Anterior cingulate cortex (tissue), 58 donors: ENCODE data around the gene COPG1.
"Not testable (repeated sequence)": the region's sequence is repeated elsewhere in the genome, so short reads cannot be mapped to it uniquely, and the experiment has no call there.

Experiments
- DNase-seq, 58 donors: peaks; one replicate each; lab custom pipeline; 2025; lab: John Stamatoyannopoulos, UW

Gene COPG1

DNA sequence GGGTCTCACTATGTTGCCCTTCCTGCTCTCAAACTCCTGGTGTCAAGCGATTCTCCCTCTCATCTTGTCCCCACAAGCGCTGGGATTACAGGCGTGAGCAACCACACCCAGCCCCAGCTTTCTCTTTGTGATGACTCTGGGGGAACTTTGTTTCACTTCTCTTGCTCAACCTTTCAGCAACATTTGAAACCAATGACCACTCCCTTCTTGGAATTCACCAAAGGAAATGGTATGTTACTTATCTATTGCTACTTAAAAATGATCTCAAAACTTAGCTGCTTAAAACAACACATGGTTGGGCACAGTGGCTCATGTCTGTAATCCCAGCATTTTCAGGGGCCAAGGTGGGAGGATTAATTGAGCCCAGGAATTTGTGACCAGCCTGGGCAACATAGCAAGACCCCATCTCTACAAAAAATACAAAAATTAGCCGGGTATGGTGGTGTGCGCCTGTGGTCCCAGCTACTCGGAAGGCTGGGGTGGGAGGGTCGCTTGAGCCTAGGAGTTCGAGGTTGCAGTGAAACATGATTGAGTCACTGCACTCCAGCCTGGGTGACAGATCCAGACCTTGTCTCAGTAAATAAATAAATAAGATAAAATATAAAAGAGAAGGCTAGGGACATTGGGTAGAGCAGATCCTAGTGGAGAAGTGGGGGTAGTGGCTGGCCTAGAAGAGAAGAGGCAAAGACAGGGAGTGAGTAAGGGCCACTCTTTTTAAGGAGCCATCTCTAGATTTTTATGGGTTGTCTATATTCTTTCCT, 10.3 kb upstream of the COPG1 start:
- DNase-seq = no peak

DNA sequence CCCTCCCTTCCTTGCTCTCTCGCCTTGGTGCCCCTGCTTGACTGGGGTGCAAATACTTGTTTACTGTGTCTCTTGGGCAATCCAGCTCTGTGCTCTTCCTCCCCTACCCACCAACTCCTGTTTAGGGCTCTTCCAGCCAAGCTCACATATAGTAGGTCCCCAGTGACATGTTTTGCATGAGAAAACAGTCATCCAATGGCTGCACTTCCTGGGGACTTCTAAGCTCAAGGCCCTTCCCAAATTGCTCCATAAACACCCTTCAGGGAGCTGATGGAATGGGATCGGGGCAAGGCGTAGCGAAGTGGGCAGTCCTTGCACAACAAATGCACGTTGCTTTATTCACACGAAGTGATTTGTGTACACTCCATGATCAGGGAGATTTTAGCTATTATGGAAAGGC, 9.4 kb upstream of the COPG1 start:
- no peak for DNase-seq

DNA sequence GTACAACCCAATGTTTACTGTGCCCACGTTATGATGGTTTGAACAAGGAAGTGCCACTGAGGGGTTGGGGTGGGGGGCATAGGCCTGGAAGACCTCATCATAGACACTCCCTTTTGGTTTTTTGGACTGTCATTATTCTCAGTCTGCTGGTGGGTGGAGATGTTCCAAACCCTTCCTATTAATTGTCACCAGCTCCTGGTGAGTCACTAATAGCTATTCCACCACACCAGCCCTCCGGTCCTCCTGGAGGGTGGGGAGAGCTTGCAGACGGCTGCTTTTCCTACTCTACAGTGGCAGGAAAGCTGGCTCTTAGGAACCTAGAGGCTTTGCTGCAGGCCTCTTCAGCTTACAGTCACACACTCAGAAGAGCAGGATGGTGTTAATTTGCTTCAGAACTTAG, 9.0 kb upstream of the COPG1 start:
- DNase-seq = no peak

DNA sequence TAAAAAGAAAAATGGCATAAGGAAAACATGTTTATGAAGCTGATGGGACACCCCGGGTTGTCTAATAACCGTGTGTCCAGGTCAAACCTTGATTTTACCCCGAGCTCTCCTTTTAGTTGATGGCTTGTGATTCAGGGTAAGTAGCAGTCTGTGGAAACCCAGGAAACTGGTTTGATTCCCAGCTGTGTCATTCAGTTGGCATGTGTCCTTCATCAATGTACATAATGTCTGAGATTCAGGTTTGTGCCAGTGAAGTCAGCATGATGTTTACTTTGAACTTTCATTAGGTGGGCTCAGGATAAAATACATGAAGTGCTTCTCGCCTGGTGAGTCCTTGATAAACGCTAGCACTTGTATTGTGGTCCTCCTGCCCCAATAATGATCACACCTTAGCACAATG, 4.3 kb upstream of the COPG1 start:
- DNase-seq = no peak

DNA sequence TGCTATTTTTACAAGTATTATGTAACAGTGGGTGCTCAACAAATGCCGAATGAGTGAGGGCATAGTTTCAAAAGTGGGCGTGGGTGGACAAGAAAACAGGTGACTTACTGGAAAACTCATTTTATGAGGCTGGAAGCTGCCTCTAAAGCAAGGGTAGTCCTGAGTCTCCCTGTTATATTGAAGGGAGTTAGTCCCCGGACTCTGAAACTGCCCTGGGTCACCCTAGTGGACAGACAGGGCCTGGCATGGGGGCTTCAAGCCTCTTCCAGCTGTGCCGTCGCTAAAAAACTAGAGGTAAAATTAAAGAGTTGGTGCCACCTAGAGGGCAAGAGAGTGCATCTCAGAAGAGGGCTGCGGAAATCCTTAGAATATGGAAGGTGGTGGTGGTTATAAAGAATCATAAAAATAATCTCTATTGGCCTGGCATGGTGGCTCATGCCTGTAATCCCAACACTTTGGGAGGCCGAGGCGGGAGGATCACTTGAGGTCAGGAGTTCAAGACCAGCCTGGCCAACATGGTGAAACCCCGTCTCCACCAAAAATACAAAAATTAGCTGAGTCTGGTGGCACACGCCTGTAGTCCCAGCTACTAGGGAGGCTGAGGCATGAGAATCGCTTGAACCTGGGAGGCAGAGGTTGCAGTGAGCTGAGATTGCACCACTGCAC, 3.6 kb upstream of the COPG1 start:
- peak in 53 of 58 donors; percentile 11 to 80 (median 45) for DNase-seq

DNA sequence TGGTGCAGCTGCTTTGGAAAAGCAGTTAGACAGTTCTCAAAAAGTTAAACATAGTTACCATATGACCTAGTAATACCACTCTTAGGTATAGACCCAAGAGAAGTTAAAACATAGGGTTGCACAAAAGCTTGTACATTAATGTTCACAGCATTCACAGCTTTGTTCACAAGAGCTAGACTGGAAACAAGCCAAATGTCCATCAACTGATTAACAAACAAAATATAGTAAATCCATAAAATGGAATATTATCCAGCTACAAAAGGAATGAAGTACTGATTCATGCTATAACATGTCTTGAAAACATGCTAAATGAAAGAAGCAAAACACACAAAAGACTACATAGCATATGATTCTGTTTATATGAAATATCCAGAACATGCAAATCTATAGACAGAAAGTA, 2.8 kb upstream of the COPG1 start:
- DNase-seq = no peak

DNA sequence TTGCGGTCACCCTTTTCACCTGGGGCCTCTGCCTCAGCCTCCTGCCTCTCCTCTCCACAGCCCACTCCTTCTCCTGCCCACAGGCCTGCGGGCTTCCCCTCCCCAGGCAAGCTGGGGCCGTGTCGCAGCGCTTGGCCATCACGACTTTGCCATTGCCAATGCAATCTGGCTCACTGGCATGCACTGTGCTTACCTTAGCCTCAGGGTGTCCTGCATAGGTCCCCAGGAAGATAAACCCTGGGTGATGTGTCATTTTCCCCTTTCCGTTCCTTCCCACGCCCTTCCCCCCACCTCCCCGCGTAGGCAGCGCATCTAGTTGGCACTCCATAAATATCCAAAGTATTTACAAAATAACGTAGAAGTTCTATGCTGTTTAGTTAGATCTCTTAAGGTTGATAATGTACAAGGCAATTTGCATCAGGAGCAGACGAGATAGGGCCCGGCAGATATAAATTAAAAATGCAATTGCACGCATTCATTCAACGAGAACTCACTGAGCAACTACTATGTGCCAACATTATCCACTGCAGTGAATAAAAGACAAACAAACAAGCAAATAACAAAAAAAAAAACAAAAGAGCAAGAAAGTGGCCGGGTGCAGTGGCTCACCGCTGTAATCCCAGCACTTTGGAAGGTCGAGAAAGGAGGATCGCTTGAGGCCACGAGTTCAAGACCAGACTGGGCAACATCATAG, 973 bp upstream of the COPG1 start:
- no peak for DNase-seq

DNA sequence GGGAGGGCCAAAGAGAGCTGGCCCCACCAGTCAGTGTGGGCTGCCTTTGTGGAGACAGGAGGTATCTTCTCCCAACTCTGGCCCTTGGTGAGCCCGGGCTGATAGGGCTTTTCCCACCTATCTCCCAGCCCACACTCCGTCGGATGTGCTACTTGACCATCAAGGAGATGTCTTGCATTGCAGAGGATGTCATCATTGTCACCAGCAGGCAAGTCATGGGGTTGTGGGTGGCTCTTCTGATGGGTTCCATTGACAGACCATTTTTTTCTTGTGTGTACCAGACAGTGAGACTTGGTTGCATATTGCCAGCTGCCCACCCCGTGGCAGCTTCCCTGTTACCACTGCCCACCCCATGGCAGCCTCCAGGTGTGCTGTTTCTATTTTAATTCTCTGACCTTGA, 3.3 kb downstream of the COPG1 start:
- DNase-seq = no peak

DNA sequence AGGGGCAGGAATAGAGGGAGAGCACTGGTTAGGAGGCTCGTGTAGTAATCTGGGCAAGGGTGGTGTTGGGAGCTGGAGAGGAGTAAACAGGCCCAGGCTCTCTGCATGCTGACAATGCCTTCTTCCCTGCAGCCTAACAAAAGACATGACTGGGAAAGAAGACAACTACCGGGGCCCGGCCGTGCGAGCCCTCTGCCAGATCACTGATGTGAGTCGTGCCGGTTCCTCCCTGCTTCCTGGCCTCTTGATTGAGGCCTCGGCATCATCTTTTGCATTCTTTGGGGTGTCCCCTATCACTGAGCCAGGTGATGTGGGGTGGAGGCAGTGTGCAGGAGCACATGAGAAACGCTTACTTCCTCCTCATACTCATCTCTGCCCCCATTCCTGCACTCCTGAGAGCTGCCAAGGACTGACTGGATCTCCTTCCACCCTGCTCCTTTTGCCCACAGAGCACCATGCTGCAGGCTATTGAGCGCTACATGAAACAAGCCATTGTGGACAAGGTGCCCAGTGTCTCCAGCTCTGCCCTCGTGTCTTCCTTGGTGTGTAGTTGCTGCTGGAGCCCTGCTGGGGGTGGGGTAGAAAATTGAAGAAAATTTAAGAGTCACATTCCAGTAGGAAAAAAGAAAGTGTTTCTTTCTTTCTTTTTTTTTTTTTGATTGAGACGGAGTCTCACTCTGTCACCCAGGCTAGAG, 5.3 kb downstream of the COPG1 start:
- DNase-seq = no peak

DNA sequence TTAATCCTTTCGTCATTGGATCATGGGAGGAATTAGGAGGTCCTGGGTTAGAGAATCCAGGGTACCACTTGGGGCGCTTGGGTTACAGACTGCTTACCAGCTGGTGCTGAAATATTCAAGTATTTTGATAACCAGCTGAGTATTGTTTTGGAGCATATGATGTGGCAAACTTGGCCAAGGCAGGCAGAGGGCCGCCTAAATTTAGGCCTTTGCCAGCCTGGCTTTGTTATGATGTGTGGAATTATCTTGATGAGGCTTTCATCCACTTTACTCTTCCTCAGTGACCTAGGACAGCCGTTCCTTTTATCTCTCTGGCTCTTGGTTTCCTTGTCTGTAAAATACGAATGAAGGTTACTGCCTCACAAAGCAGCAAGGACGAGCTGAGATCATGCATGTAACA, 6.9 kb downstream of the COPG1 start:
- DNase-seq = no peak

DNA sequence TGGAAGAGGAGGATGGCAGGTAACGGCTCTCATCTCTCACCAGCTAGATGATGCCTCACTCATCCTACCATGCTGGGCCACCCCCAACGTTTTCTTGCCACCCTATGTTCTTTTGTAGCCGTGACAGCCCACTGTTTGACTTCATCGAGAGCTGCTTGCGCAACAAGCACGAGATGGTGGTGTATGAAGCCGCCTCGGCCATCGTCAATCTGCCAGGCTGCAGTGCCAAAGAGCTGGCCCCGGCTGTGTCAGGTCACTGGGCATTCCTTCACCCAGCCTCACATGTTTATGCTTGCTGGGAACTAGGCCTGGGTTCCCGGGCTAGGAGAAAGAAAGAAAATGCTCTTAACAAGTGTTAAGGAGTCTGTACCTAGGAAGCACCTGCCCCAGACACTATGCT, 8.2 kb downstream of the COPG1 start:
- no peak for DNase-seq

DNA sequence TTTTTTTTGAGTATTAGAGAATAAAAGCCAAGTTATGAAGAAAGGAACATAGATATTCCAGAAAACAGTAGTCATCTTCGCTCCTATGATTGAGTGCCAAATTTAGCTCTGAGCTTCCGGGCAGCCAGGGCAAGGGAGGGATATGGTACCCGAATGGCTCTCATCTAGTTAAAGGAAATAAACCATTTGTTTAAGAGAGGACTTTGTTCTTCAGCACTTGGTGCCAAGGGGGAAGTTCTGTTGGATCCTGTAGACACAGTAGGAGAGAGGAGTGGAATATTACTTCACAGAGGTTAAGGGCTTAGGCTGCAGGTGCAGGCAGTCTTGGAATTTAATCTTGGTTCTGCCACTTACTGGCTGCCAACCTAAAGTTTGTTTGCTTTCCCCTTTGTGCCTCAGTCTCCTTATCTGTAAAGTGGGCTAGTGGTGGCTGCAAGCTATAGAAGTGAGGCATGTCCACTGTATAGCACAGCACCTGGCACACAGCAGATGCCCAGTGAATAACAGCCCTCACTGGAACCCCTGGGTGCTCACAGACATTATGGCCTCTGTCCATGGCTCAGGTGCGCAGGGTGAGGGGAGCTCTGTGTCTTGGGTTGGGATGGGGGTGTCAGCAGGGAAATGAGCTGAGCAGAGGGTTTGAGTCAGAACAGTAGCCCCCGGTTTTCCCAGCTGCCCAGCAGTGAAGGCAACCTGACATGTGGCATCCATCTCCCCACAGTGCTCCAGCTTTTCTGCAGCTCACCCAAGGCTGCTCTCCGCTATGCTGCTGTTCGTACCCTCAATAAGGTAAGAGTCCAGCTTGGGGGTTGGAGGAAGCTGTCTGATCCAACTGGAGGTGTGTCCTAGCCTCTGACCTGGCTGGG, 10.4 kb downstream of the COPG1 start:
- no peak for DNase-seq

DNA sequence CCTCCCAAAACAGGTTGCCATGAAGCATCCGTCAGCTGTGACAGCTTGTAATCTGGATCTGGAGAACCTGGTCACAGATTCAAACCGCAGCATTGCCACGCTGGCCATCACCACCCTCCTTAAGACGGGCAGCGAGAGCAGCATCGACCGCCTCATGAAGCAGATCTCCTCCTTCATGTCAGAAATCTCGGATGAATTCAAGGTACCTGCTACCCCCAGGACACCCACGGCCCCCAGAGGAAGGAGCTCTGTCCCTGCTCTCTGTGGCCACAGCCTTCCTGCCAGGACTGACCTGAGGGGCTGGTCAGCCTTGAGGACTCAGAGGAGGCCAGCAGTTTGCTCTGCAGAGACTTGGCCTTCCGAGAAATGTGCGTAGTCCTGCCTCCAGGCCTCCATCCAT, 11.2 kb downstream of the COPG1 start:
- no peak for DNase-seq

DNA sequence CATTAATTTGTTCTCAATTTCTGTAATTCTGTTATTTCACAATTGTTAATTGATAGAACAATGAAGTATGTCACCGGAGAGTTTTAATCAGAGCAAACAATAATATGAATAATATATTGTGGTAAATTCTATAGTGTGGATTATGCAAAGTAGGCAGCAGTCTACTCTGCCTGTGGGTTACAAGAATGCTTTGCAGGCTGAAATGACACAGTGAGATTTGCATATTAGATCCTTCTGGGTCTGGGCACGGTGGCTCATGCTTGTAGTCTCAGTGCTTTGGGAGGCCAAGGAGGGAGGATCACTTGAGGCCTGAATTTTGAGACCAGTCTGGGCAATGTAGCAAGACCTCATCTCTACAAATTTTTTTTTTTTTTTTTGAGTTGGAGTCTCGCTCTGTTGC, 12.5 kb downstream of the COPG1 start:
- DNase-seq = no peak

DNA sequence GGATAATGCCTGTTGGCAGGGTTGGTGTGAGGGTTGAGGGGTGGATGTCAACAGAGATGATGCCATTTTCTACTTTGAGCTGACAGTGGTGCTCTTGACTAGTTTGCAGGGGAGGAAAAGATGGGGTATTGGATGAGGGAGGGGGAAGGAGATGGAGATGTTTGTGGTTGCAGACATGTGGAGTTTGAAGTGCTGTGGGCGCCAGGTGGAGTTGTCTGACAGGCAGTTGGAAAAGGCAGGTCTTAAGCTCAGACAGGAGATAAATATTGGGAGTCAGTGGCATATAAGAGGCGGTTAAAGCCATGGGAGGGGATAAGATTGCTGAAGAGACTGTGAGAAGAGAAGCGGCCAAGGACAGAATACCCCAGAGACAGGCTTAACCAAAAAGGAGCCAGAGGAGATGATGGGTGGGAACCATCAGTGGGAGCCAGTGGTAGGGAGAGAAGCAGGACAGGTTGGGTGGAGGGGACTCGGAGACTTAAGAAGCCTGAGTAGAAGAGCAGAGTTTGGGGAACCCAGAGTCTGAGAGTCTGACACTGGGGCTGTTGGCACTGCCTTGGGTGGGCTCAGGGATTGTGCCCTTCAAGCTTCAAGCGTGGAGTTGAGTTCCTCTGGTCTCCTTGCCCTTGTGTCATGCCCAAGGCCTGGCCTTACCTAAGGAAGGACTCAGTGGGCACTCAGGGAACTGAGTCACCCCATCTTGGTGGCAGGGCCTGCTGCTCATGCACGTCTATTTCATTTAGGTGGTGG, 13.9 kb downstream of the COPG1 start:
- no peak for DNase-seq

DNA sequence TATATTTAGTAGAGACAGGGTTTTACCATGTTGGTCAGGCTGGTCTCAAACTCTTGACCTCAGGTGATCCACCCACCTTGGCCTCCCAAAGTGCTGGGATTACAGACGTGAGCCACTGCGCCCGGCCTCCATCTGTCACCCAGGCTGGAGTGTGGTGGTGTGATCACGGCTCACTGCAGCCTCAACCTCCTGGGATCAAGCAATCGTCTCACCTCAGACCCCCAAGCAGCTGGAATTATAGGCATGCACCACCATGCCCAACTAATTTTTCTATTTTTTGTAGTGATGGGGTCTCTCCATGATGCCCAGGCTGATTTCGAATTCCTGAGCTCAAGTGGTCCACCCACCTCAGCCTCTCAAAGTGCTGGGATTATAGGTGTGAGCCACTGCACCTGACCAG, 15.6 kb downstream of the COPG1 start:
- not testable (repeated sequence) for DNase-seq

DNA sequence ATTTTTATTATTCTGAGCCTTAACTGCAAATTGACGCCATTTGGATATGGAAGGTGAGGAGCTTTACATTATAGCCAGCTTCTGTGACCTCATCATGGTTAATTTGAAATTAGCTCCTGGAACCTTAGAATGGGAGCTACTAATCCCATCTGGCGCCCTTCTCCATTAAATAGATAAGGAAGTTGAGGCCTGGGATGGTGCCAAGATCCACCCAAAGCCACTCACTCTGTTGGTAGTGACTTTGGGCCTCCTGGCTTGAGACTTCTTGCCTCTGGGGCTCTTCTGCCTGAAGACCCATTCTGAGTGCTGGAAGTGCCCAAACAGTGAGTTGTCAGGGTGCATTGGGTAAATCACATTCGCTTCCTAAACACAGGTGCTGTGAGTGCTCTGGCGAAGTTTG, 17.2 kb downstream of the COPG1 start:
- no peak for DNase-seq

DNA sequence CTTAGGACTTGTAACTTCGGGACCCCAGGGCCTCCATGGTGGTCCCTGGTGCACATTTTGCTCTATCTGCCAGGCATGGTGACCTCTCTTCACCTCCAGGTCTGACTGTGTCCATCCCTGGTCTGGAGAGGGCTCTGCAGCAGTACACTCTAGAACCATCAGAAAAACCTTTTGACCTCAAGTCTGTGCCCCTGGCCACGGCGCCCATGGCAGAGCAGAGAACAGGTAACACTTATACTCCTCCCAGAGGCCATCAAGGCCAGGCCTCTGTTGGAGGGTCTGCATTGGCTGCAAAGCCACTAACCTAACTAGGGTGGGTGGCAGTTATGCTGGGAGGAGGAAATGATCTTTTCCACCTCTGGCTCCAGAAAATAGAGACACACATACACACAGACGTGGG, 19.0 kb downstream of the COPG1 start:
- DNase-seq = no peak

DNA sequence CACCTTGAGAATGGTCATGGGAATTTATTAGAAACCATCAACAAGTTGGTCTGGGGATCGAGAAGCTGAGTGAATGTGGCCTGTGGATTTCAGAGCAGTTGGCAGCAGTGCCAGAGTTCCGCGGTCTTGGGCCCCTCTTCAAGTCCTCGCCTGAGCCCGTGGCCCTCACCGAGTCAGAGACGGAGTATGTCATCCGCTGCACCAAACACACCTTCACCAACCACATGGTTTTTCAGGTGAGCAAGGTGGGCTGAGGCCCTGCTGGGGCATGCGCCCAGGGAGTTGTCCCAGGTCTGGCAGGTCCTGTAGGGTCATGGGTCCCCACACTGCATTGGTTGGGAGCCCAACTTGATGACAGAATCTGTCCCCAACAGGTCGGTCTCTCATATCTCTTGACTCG, 22.3 kb downstream of the COPG1 start:
- no peak for DNase-seq

DNA sequence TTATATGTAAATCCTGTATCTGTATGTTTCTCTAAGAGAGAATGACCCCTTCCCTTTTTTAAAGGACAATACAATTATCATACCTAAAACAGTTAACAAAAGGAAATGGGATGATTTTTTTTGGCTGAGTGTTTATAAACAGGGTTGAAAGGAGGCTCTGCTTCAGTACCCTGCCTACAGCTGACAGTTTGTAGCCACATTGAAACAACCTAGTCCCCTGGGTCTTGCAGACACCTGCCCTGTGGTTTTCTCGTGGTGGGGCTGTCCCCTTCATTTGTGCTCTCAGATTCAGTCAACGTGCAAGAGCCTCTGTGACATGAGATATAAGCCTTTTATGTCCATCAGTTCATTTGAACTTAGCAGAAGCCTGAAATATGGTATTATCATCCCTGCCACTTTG, 27.0 kb downstream of the COPG1 start:
- DNase-seq = no peak
